ENCODE results near the gene PLA1A.

The PLA1A gene

GRCh38 chr3:119608405-119609000 lies 10.8 kb downstream of the PLA1A start:
- DNase-seq (ENCODE audit: low read depth), result no peak
- no peak overlapping the region for H3K4me3 ChIP-seq (ENCODE audit: low read depth, low read length)
- TF ChIP-seq MAX (IDR thresholded peaks at IDR 0.05; ENCODE audit: low read depth, low read length), result no peak
- no peak for TF ChIP-seq POLR2A (IDR thresholded peaks at IDR 0.05; ENCODE audit: extremely low read depth, insufficient read length)
- TF ChIP-seq MYC (IDR thresholded peaks at IDR 0.05; ENCODE audit: low read depth, low read length), result no peak
- TF ChIP-seq CTCF (IDR thresholded peaks at IDR 0.05; ENCODE audit: low read depth, low read length), result no peak

GRCh38 chr3:119609301-119609700 lies 11.6 kb downstream of the PLA1A start:
- H3K4me3 ChIP-seq (ENCODE audit: low read depth, low read length), result no peak overlapping the region
- no peak for TF ChIP-seq MYC (IDR thresholded peaks at IDR 0.05; ENCODE audit: low read depth, low read length)
- TF ChIP-seq CTCF (IDR thresholded peaks at IDR 0.05; ENCODE audit: low read depth, low read length), result no peak
- TF ChIP-seq MAX (IDR thresholded peaks at IDR 0.05; ENCODE audit: low read depth, low read length), result no peak
- no peak for TF ChIP-seq POLR2A (IDR thresholded peaks at IDR 0.05; ENCODE audit: extremely low read depth, insufficient read length)
- DNase-seq (ENCODE audit: low read depth), result no peak

GRCh38 chr3:119611664-119612063 lies 14.0 kb downstream of the PLA1A start:
- no peak for DNase-seq (ENCODE audit: low read depth)
- H3K4me3 ChIP-seq (ENCODE audit: low read depth, low read length), result no peak overlapping the region
- no peak for TF ChIP-seq CTCF (IDR thresholded peaks at IDR 0.05; ENCODE audit: low read depth, low read length)
- TF ChIP-seq POLR2A (IDR thresholded peaks at IDR 0.05; ENCODE audit: extremely low read depth, insufficient read length), result no peak
- no peak for TF ChIP-seq MYC (IDR thresholded peaks at IDR 0.05; ENCODE audit: low read depth, low read length)
- TF ChIP-seq MAX (IDR thresholded peaks at IDR 0.05; ENCODE audit: low read depth, low read length), result no peak

GRCh38 chr3:119613201-119613600 lies 15.5 kb downstream of the PLA1A start:
- DNase-seq (ENCODE audit: low read depth), result no peak
- TF ChIP-seq MYC (IDR thresholded peaks at IDR 0.05; ENCODE audit: low read depth, low read length), result no peak
- no peak for TF ChIP-seq CTCF (IDR thresholded peaks at IDR 0.05; ENCODE audit: low read depth, low read length)
- TF ChIP-seq MAX (IDR thresholded peaks at IDR 0.05; ENCODE audit: low read depth, low read length), result no peak
- TF ChIP-seq POLR2A (IDR thresholded peaks at IDR 0.05; ENCODE audit: extremely low read depth, insufficient read length), result no peak
- no peak overlapping the region for H3K4me3 ChIP-seq (ENCODE audit: low read depth, low read length)

GRCh38 chr3:119613872-119614271 lies 16.2 kb downstream of the PLA1A start:
- no peak for DNase-seq (ENCODE audit: low read depth)
- H3K4me3 ChIP-seq (ENCODE audit: low read depth, low read length), result no peak overlapping the region
- no peak for TF ChIP-seq CTCF (IDR thresholded peaks at IDR 0.05; ENCODE audit: low read depth, low read length)
- TF ChIP-seq POLR2A (IDR thresholded peaks at IDR 0.05; ENCODE audit: extremely low read depth, insufficient read length), result no peak
- no peak for TF ChIP-seq MAX (IDR thresholded peaks at IDR 0.05; ENCODE audit: low read depth, low read length)
- TF ChIP-seq MYC (IDR thresholded peaks at IDR 0.05; ENCODE audit: low read depth, low read length), result no peak
